SK-N-DZ (cell line): ENCODE data around the gene ZNF316.
A peak's percentile ranks its signal among the peaks of the same experiment; 100 is the strongest.
"Not testable (repeated sequence)": the region's sequence is repeated elsewhere in the genome, so short reads cannot be mapped to it uniquely, and the experiment has no call there.

Experiments used
- DNase-seq: peaks from one replicate; pipeline ENCODE4 v3.0.0-alpha.2; 2015; ENCODE audit warnings: low spot score

ZNF316 gene

GRCh38 chr7:6621195-6622133 is 15.7 kb upstream of the ZNF316 start:
- DNase-seq = no peak

- DNase-seq = no peak
Measured at GRCh38 chr7:6622134-6622710, 14.9 kb upstream of the ZNF316 start.

- DNase-seq = no peak
Measured at GRCh38 chr7:6623589-6624245, 13.4 kb upstream of the ZNF316 start.

GRCh38 chr7:6624246-6624611 is 12.9 kb upstream of the ZNF316 start:
- DNase-seq = no peak

- DNase-seq = no peak
Measured at GRCh38 chr7:6628045-6628444, 9.1 kb upstream of the ZNF316 start.

- DNase-seq = no peak
Measured at GRCh38 chr7:6630007-6630849, 6.9 kb upstream of the ZNF316 start.

- DNase-seq = no peak
Measured at GRCh38 chr7:6631605-6632004, 5.5 kb upstream of the ZNF316 start.

GRCh38 chr7:6634021-6634420 is 3.1 kb upstream of the ZNF316 start:
- DNase-seq = no peak

- not testable (repeated sequence) for DNase-seq
Measured at GRCh38 chr7:6634971-6635370, 2.1 kb upstream of the ZNF316 start.

- DNase-seq = peak; percentile 60
Measured at GRCh38 chr7:6637544-6638229, 569 bp downstream of the ZNF316 start.

GRCh38 chr7:6639032-6639431 is 1.9 kb downstream of the ZNF316 start:
- DNase-seq = no peak

- no peak for DNase-seq
Measured at GRCh38 chr7:6639627-6640026, 2.5 kb downstream of the ZNF316 start.

GRCh38 chr7:6640246-6640721 is 3.2 kb downstream of the ZNF316 start:
- DNase-seq = no peak

GRCh38 chr7:6641305-6642035 is 4.4 kb downstream of the ZNF316 start:
- no peak for DNase-seq

- no peak for DNase-seq
Measured at GRCh38 chr7:6642239-6642839, 5.2 kb downstream of the ZNF316 start.

- no peak for DNase-seq
Measured at GRCh38 chr7:6642861-6643640, 5.9 kb downstream of the ZNF316 start.

GRCh38 chr7:6643915-6644625 is 7.0 kb downstream of the ZNF316 start:
- no peak for DNase-seq

GRCh38 chr7:6644728-6645127 is 7.6 kb downstream of the ZNF316 start:
- no peak for DNase-seq
